ENCODE data around the gene ZNF532.
"Not testable (repeated sequence)": the region's sequence is repeated elsewhere in the genome, so short reads cannot be mapped to it uniquely, and the experiment has no call there.

Gene ZNF532

GRCh38 chr18:58850786-58851469 is 13.7 kb upstream of the ZNF532 start:
- no peak for DNase-seq (ENCODE audit: low read depth in 2 of 2)

DNA sequence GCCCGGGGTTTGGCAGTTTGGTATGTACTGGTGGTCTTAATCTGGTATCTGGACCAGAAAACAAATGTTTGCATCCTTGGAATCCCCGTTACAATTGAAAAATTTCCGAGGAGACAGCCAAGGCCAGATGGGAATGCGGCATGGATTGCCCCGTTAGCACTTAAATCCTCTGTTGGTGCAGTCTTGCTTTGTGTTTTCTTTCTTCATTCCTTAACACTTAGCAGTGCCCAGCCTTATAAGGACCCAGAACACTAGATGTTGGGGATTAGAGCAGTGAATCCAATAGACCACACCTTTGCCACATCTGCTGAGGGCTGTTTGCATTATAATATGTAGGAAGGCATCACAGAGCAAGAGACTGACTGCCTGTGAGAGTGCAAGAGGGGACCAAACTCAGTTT is 12.8 kb upstream of the ZNF532 start:
- DNase-seq (ENCODE audit: low read depth in 2 of 2): no peak

GRCh38 chr18:58852629-58853028 is 12.0 kb upstream of the ZNF532 start:
- no peak for DNase-seq (ENCODE audit: low read depth in 2 of 2)

DNA sequence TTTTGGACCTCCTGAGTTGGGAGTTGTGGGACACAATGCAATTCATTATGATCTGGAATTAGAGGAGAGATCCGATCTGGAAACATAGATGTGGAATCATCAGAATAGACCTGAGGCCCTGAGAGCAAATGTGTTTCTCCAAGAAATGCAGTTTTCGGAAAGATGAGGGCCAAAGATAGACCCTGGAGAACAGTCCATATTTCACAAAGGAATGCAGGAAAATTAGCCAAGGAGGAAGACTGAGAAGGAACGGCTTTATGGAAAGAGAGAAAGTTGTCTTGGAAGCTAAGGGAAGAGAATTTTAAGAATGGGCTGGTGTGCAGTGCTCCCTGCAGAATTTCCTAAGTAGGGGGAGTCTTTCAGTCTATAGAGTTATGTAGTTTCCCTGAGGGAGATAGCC is 11.1 kb upstream of the ZNF532 start:
- DNase-seq (ENCODE audit: low read depth in 2 of 2): no peak

- not testable (repeated sequence) for DNase-seq (ENCODE audit: low read depth in 2 of 2)
Measured at GRCh38 chr18:58855521-58855920, 9.2 kb upstream of the ZNF532 start.

DNA sequence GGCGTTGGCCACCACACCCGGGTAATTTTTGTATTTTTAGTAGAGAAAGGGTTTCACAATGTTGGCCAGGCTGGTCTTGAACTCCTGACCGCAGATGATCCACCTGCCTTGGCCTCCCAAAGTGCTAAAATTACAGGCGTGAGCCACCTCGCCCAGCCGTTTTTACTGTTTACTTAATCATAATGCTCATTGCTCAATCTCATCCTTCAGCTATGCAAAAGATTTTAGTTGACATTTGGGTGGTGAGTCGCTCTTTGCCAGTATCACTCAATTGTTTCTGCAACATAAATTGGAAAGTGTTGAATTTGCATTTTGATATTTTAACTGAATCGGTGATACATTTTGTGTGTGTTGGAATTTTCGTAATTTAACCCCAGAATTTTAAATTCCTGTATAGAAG is 7.8 kb upstream of the ZNF532 start:
- DNase-seq (ENCODE audit: low read depth in 2 of 2): no peak

GRCh38 chr18:58858591-58859468 is 5.8 kb upstream of the ZNF532 start:
- DNase-seq (ENCODE audit: low read depth in 2 of 2): no peak

DNA sequence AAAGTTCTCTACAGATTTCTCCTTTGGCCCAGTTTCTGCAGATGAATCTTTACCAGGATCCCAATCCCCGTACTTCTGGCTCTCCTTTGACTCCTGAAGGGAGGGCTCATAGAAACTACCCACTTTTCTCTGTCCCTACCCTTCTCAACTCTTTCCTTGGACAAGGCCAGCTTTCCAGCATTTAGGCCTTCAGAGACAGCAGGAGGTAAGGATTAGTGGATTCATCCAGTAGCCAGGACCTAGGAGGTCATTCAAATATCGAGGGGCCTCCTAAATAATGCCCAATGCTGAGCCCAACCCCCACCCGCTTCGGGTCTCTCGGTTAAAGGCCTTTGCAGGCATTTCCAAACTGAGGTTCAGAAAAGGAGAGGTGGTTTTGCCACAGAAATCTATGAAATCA is 4.8 kb upstream of the ZNF532 start:
- no peak for DNase-seq (ENCODE audit: low read depth in 2 of 2)

DNA sequence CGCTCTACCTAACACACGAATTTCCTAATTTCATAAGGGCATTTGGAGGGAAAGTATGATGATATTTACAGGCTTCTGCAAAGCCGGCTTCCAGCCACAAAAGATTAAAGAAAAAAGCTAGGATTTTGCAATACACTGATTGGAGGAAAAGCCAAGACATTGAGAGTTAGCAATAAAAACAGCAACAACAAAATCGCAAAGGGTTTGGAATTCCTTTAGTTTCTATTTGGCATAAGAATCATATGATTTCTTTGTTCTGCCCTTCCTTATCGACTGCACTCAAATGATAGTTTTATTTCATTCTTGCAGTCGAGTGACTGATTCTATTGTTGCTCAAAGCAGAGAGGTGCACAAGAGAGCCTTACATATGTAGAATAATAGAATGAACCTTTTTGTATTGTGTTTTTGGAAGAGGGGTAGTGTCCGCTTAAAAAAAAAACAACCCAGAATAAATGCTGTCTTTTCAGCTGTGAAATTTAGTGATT is 3.9 kb upstream of the ZNF532 start:
- DNase-seq (ENCODE audit: low read depth in 2 of 2): no peak

GRCh38 chr18:58861353-58861752 is 3.3 kb upstream of the ZNF532 start:
- no peak for DNase-seq (ENCODE audit: low read depth in 2 of 2)

- DNase-seq (ENCODE audit: low read depth in 2 of 2): no peak
Measured at GRCh38 chr18:58861861-58862301, 2.8 kb upstream of the ZNF532 start.

DNA sequence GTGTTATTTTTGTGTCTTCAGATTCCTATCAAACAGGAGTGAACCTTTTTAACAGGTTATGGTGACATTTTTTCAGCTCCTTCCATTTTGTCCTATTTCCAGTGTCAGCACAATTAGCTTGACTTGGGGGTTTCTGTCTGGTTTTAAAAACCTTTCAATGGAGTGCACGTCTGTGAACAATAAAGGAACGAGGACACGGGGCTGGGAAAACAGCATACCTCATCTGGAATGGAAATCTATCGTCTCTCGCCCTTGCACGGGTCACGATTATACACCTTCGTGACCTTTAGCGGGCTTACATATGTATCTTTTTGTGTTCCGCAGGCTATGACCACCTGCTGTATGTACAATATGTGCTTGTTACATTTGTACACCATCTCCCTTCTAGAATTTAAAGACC is 2.3 kb upstream of the ZNF532 start:
- DNase-seq (ENCODE audit: low read depth in 2 of 2): no peak

DNA sequence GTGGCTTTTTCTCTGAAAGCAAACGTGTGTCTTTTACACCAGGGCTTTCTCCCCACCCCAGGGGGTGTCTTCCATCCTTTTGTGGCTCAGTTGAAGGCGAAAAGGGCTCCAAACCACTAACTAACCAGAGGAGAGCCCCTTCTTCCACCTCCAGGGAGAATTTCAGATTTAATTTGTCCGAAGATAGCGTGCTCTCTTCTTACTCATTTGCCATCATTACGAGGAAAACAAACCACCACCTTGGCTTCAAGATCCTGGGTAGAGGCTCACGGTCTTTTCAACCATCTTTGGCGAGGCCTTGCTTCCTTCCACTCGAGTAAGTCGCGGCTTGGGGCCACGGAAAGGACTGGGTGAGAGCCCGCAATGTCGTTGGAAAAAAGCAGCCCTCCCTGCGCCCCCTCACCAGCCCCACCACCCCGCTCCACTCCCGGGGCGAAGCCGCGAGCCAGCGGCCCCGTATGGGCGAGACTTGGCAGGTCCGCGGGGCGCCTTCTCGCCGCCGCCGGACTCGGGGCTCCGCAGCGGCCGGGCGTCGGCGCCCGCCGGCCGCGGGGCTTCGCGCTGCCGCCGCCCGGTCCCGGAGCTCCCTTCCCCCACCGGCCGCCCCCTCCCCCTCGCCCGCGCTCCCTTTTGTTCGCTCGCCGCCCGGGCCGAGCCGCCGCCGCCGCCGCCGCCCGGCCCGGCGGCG is 1.7 kb upstream of the ZNF532 start:
- no peak for DNase-seq (ENCODE audit: low read depth in 2 of 2)

- no peak for DNase-seq (ENCODE audit: low read depth in 2 of 2)
Measured at GRCh38 chr18:58863539-58864145, 1.0 kb upstream of the ZNF532 start.

- DNase-seq (ENCODE audit: low read depth in 2 of 2): no peak
Measured at GRCh38 chr18:58865033-58865590, 435 bp downstream of the ZNF532 start.

- DNase-seq (ENCODE audit: low read depth in 2 of 2): no peak
Measured at GRCh38 chr18:58865701-58866065, 1.0 kb downstream of the ZNF532 start.

DNA sequence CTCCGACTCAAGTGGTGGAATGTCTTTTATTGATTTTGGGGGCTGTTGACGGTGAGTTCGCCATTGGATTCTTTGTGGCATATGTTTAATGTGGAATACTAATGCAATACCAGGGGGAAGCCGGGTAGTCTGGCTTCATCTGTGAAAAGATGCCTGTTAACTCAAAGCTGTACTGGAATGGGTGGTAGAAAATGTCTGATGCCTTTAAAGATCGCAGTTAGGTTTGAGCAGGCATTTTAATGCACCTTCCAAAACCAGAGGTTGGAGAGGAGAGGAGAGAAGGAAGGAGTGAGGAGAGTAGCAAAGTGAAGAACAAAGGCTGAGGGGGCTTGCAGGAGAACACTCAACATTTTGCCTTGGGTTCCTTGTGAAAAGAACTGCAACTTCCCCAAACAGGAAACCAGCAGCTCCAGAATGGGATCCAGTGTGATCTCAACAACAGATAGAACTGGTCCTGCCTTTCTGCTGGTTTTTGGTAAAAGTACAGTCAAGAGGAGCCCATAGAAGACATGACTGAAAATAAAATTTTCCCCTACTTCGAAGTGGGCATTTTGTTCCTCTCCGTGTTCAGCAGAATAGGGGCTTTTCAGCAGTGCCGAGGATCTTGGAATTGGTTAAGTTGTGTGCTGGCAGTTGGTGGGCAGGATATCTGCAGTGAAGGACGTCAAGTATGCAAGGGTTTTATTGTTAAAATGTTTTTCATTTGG is 1.5 kb downstream of the ZNF532 start:
- DNase-seq (ENCODE audit: low read depth in 2 of 2): no peak

GRCh38 chr18:58866773-58867150 is 2.1 kb downstream of the ZNF532 start:
- no peak for DNase-seq (ENCODE audit: low read depth in 2 of 2)

DNA sequence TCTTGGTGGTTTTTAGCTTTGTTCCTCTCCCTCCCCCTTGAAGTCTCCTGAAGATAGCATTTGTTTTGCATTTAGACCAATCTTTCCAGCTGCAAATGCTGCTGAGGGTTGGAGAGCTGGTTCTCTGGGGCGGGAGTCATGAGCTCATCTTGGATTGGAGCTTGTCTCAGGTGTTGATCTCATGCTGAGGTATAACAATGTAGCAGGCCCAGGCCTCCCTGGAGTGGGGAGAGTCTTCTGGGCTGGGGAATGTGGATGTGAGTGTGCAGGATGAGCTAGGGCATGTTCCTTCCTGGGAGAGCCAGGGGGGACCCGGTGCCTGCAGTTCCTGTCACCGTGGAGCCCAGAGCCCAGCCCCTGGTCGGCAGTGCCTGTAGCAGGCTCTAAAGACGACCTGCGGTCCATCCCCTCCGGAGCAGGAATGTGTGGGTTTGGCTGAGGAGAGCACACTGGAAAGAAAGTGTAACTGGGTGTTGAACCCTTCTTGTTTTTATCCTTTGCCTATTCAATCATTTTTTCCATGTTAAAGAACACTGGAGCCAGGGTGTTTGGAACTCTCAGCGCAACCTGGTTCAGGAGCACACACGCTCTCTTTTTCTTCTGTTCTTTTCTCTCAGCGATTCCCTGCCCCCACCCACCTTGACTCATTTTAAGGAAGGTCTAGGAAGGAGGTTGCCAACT is 2.7 kb downstream of the ZNF532 start:
- no peak for DNase-seq (ENCODE audit: low read depth in 2 of 2)

- no peak for DNase-seq (ENCODE audit: low read depth in 2 of 2)
Measured at GRCh38 chr18:58868440-58868839, 3.8 kb downstream of the ZNF532 start.

DNA sequence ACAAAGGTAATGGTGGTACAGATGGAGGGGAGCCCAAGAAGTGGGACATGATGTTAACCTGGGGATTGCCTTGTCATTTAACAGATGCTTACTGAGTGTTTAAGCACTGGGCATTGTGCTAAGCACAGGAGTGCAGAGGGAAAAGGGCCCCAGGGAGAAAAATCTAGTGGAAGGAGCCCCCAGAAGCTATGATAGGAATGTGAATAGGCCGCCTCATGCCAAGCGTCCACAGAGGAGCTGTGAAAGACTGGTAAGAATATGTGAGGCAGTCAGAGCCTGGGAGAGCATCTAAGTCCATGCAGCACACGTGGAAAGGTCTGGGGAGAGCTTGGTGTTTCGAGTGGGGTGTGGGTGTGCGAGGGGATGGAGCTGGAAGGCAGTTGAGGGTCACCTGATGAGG is 5.5 kb downstream of the ZNF532 start:
- no peak for DNase-seq (ENCODE audit: low read depth in 2 of 2)
